GM12878 (cell line): ENCODE data around the gene FREM3. TPM values are rescaled to one million over a fixed set of nuclear protein-coding genes. Genes with fewer than 3 reads are reported as not detected.

ENCODE experiments used
- ATAC-seq: fragments of 200-7000 bp; cut with Tn5 transposase; 3 replicates; pipeline ENCODE4 v1.9.1; 2020; ENCODE audit warnings: mild to moderate bottlenecking, moderate library complexity
- BruUV-seq: library from RNA; stranded (reverse); fragments of 400-500 nt; replicated peaks from 2 replicates; lab custom pipeline; 2021; lab: Mats Ljungman, UMichigan
- CTCF ChIA-PET: fragments of 300-600 bp; sonication (Branson Sonifier 250); formaldehyde crosslinking; extraction: SDS; loops from one replicate; lab custom pipeline; 2021; ENCODE audit warnings: inconsistent platforms; lab: Yijun Ruan, JAX
- POLR2A ChIA-PET: fragments of 350-600 bp; formaldehyde crosslinking; extraction: SDS; loops from one replicate; lab custom pipeline; 2021; ENCODE audit warnings: inconsistent platforms; lab: Charles Lee
- RAD21 ChIA-PET: fragments of 300-600 bp; sonication (Branson Sonifier 250); formaldehyde crosslinking; loops from one replicate; lab custom pipeline; 2023; ENCODE audit warnings: antibody characterized with exemption; ENCODE audit not compliant: unreplicated experiment; lab: Charles Lee
- SMC1A ChIA-PET: fragments of 300-600 bp; sonication (Branson Sonifier 250); formaldehyde crosslinking; loops from one replicate; lab custom pipeline; 2023; ENCODE audit not compliant: unreplicated experiment, uncharacterized antibody; lab: Charles Lee
- DNase-seq: peaks from one replicate; pipeline ENCODE4 v3.0.0-alpha.2; 2011; ENCODE audit warnings: low read depth, low spot score
- FAIRE-seq: peaks from 3 replicates; lab custom pipeline; 2011; peaks lifted over from hg19 to GRCh38; lab: Jason Lieb, UNC
- H2AFZ ChIP-seq: 2 replicates; pipeline ENCODE4 v1.6.0; 2011; ENCODE audit warnings: low read depth, low read length, control low read depth; ENCODE audit not compliant: control insufficient read depth
- H3K27ac ChIP-seq: 2 replicates; pipeline ENCODE4 v1.5.1; 2011; ENCODE audit warnings: control low read depth; ENCODE audit not compliant: control insufficient read depth, insufficient read depth
- H3K27me3 ChIP-seq, 2 experiments: replicated peaks in 1 of 2; 2 replicates each; pipeline versions ENCODE4 v1.6.0 to v1.6.1; 2011; ENCODE audit warnings: low read length in 1 of 2; ENCODE audit not compliant: control insufficient read depth in 2 of 2, insufficient read depth in 2 of 2
- H3K36me3 ChIP-seq, 2 experiments: 2 replicates each; pipeline ENCODE4 v1.5.1; 2011; ENCODE audit warnings: low read length in 1 of 2; ENCODE audit not compliant: control insufficient read depth in 2 of 2, insufficient read depth in 2 of 2
- H3K4me1 ChIP-seq: 2 replicates; pipeline ENCODE4 v1.6.1; 2011; ENCODE audit warnings: mild to moderate bottlenecking, low read length, moderate library complexity, mixed read lengths; ENCODE audit not compliant: control insufficient read depth, insufficient read depth
- H3K4me2 ChIP-seq: 2 replicates; pipeline ENCODE4 v1.6.0; 2011; ENCODE audit warnings: control low read depth; ENCODE audit not compliant: control insufficient read depth, insufficient read depth
- H3K4me3 ChIP-seq: fragments of 200-600 bp; sonication (generic); 2 replicates; pipeline ENCODE4 v1.5.1; 2016
- H3K79me2 ChIP-seq: 2 replicates; pipeline ENCODE4 v1.6.0; 2011; ENCODE audit warnings: low read length; ENCODE audit not compliant: control insufficient read depth, insufficient read depth
- H3K9ac ChIP-seq: 2 replicates; pipeline ENCODE4 v1.8.0; 2011; ENCODE audit warnings: low read length, control low read depth, mixed read lengths; ENCODE audit not compliant: control insufficient read depth, insufficient read depth
- H3K9me3 ChIP-seq: replicated peaks from 3 replicates; pipeline ENCODE4 v1.5.1; 2011; ENCODE audit warnings: mild to moderate bottlenecking, low read length; ENCODE audit not compliant: control insufficient read depth, insufficient read depth
- H4K20me1 ChIP-seq: 2 replicates; pipeline ENCODE4 v1.6.0; 2011; ENCODE audit not compliant: control insufficient read depth, insufficient read depth
- BRCA1 ChIP-seq: IDR thresholded peaks from 2 replicates; pipeline ENCODE4 v1.6.1; 2011; ENCODE audit warnings: low read depth, low read length, improper control_type of control experiment
- EED ChIP-seq: sonication (generic); IDR thresholded peaks from 2 replicates; pipeline ENCODE4 v1.6.1; 2016; ENCODE audit warnings: antibody characterized with exemption, low read depth
- GATAD2B ChIP-seq: fragments of 450-650 bp; conservative IDR thresholded peaks from 2 replicates; pipeline ENCODE4 v1.6.1; 2017; ENCODE audit warnings: low read depth, mild to moderate bottlenecking, moderate library complexity
- HDAC2 ChIP-seq: fragments of 200-600 bp; sonication (generic); IDR thresholded peaks from 2 replicates; pipeline ENCODE4 v1.6.1; 2017
- MTA3 ChIP-seq: IDR thresholded peaks from 2 replicates; pipeline ENCODE4 v1.6.1; 2012; ENCODE audit warnings: low read length, inconsistent platforms, borderline replicate concordance
- SP1 ChIP-seq: IDR thresholded peaks from one replicate; pipeline ENCODE4 v1.6.1; 2011; ENCODE audit warnings: low read depth, low read length
- SPI1 ChIP-seq: IDR thresholded peaks from 2 replicates; pipeline ENCODE4 v1.6.1; 2011; ENCODE audit warnings: low read depth, mild to moderate bottlenecking, low read length, moderate library complexity, borderline replicate concordance; ENCODE audit not compliant: insufficient read depth
- YY1 ChIP-seq: IDR thresholded peaks from 2 replicates; pipeline ENCODE4 v1.6.1; 2011; ENCODE audit warnings: low read depth, mild to moderate bottlenecking, low read length
- WGBS: methylation state at CpG from one replicate; pipeline ENCODE4 v1.1.6; 2016; ENCODE audit warnings: low lambda C conversion rate; ENCODE audit not compliant: insufficient replicate concordance, insufficient coverage; ENCODE audit errors: missing lambda C conversion rate; 5-methylcytosine and 5-hydroxymethylcytosine counted together
- in situ Hi-C: fragments of 300-500 bp; cut with MboI; formaldehyde crosslinking; loops from 9 replicates; pipeline ENCODE4 v1.14.3; 2018; ENCODE audit warnings: mixed read lengths
- intact Hi-C: fragments of 100-400 bp; cut with micrococcal nuclease; formaldehyde crosslinking; loops from one replicate; pipeline ENCODE4 v1.14.2; 2022; ENCODE audit not compliant: unreplicated experiment
- polyA plus RNA-seq, 11 experiments: library from polyadenylated mRNA; depleted of rRNA in 4 of 11; unstranded in 6 of 11; stranded (reverse) in 5 of 11; fragments of >200 nt; fragmentation: Nextera tagmentation in 4 of 11; fragmentation: Illumina TruSeq in 1 of 11; extraction: Ambion mirVana in 4 of 11; extraction: Trizol in 1 of 11; gene quantifications; 1 replicate in 1 of 11; 2 replicates in 10 of 11; pipeline versions ENCODE4 v1.2.1 to v1.2.3, GENCODE V29; 2011 to 2016; ENCODE audit warnings: inconsistent platforms in 2 of 11, missing spikeins in 2 of 11, low read depth in 1 of 11
- total RNA-seq, 4 experiments: library from RNA; depleted of rRNA in 3 of 4; stranded (reverse); fragments of >200 nt in 3 of 4; fragmentation: Illumina TruSeq in 1 of 4; extraction: Trizol in 1 of 4; gene quantifications; 2 replicates each; pipeline versions ENCODE4 v1.2.1 to v1.2.3, GENCODE V29; 2013 to 2021
- TF ChIP-seq, protein P1 (sequence below): IDR thresholded peaks from 2 replicates; pipeline ENCODE4 v1.6.1; 2012; ENCODE audit warnings: low read depth, low read length, improper control_type of control experiment
- TF ChIP-seq, protein P2 (sequence below): fragments of 450-650 bp; IDR thresholded peaks from 2 replicates; pipeline ENCODE4 v1.6.1; 2017; ENCODE audit warnings: mild to moderate bottlenecking, low read depth, inconsistent platforms; ENCODE audit not compliant: poor library complexity, severe bottlenecking

The FREM3 gene
- total and polyA plus RNA-seq, 10 of the 15 experiments (the other 5 are each of a cell fraction or from before 2014, with no cell fraction given) = not detected

DNA sequence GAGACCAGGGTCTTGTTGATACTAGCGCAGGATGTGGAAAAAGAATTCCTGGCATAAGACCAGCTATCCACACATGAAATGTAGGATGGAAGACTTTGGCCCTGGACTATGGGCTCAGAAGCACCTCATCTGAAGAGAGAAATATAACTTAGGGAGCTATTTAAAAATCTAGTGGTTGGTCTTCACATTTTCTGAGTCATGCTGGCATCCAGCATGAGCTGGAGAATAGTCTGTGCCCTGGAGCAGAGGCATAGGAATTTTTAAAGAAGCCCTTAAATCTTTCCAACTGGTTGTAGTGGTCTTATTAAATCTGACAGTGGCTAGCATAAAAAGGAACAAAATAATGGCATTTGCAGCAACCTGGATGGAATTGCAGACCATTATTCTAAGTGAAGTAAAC is 100.6 kb downstream of the FREM3 start:
- no peaks in the 10 kb centered on the region for H3K27me3 ChIP-seq
- TF ChIP-seq, protein P1, sequence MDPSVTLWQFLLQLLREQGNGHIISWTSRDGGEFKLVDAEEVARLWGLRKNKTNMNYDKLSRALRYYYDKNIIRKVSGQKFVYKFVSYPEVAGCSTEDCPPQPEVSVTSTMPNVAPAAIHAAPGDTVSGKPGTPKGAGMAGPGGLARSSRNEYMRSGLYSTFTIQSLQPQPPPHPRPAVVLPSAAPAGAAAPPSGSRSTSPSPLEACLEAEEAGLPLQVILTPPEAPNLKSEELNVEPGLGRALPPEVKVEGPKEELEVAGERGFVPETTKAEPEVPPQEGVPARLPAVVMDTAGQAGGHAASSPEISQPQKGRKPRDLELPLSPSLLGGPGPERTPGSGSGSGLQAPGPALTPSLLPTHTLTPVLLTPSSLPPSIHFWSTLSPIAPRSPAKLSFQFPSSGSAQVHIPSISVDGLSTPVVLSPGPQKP = no peak
- TF ChIP-seq SP1 = no peak
- no peak for TF ChIP-seq BRCA1
- TF ChIP-seq MTA3 = no peak
- TF ChIP-seq HDAC2 = no peak
- TF ChIP-seq, protein P2, sequence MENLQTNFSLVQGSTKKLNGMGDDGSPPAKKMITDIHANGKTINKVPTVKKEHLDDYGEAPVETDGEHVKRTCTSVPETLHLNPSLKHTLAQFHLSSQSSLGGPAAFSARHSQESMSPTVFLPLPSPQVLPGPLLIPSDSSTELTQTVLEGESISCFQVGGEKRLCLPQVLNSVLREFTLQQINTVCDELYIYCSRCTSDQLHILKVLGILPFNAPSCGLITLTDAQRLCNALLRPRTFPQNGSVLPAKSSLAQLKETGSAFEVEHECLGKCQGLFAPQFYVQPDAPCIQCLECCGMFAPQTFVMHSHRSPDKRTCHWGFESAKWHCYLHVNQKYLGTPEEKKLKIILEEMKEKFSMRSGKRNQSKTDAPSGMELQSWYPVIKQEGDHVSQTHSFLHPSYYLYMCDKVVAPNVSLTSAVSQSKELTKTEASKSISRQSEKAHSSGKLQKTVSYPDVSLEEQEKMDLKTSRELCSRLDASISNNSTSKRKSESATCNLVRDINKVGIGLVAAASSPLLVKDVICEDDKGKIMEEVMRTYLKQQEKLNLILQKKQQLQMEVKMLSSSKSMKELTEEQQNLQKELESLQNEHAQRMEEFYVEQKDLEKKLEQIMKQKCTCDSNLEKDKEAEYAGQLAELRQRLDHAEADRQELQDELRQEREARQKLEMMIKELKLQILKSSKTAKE = no peak
- TF ChIP-seq EED = no peak
- TF ChIP-seq SPI1 = no peak
- TF ChIP-seq GATAD2B = no peak
- no peak for TF ChIP-seq YY1
- BruUV-seq = no TSS peak
- no peak overlapping the region for H3K27ac ChIP-seq
- ChIA-PET SMC1A (no interaction called here), RAD21 (no interaction called here), POLR2A (no interaction called here), CTCF (no interaction called here)
- H3K79me2 ChIP-seq = no peaks in the 10 kb centered on the region
- FAIRE-seq (no peak), ATAC-seq (no peak), DNase-seq (no peak)
- H2AFZ ChIP-seq = no peak overlapping the region
- no peaks in the 10 kb centered on the region for H4K20me1 ChIP-seq
- intact Hi-C loops (no loop called here), in situ Hi-C loops (no loop called here)
- H3K9me3 ChIP-seq = no peaks in the 10 kb centered on the region
- no peak overlapping the region for H3K9ac ChIP-seq
- H3K4me3 ChIP-seq = no peak overlapping the region
- no peaks in the 10 kb centered on the region for H3K36me3 ChIP-seq
- WGBS = 87% methylated on average over 1 of the region's 1 CpG
- no peaks in the 10 kb centered on the region for H3K4me1 ChIP-seq
- no peak overlapping the region for H3K4me2 ChIP-seq
